Effector CD8-positive, alpha-beta T cell (primary cell): ENCODE results near the gene ATP2B1.

ENCODE experiments used
- DNase-seq: peaks from one replicate; lab custom pipeline; 2025; lab: John Stamatoyannopoulos, UW

The ATP2B1 gene

GRCh38 chr12:89539426-89540223, 169.0 kb downstream of the ATP2B1 start:
- no peak for DNase-seq

- no peak for DNase-seq
These were observed 169.7 kb downstream of the ATP2B1 start for GRCh38 chr12:89538897-89539296.
